IPS DF 6.9 (cell line): ENCODE measurements around the gene SORCS2.
A peak's percentile ranks its signal among the peaks of the same experiment; 100 is the strongest.

Source experiments
- DNase-seq: peaks from one replicate; pipeline ENCODE4 v3.0.0-alpha.2; 2013; ENCODE audit warnings: low read depth, low spot score
- H3K27ac ChIP-seq: one replicate; pipeline ENCODE4 v1.5.1; 2013; ENCODE audit warnings: low read length, control low read depth
- H3K27me3 ChIP-seq: 2 replicates; pipeline ENCODE4 v1.6.1; 2013; ENCODE audit warnings: mild to moderate bottlenecking, low read length; ENCODE audit not compliant: control insufficient read depth, insufficient read depth
- H3K36me3 ChIP-seq: 2 replicates; pipeline ENCODE4 v1.6.1; 2013; ENCODE audit warnings: low read length; ENCODE audit not compliant: control insufficient read depth, insufficient read depth
- H3K4me1 ChIP-seq: 2 replicates; pipeline ENCODE4 v1.6.1; 2013; ENCODE audit warnings: low read length; ENCODE audit not compliant: control insufficient read depth, insufficient read depth
- H3K4me3 ChIP-seq: 2 replicates; pipeline ENCODE4 v1.5.1; 2013; ENCODE audit warnings: mild to moderate bottlenecking, low read length
- H3K9me3 ChIP-seq: 2 replicates; pipeline ENCODE4 v1.6.1; 2013; ENCODE audit warnings: low read length, inconsistent platforms; ENCODE audit not compliant: control insufficient read depth, insufficient read depth
- WGBS: extraction: QIAGEN DNeasy Blood & Tissue Kit; methylation state at CpG from one replicate; pipeline ENCODE4 v1.1.7; 2013; ENCODE audit warnings: mixed read lengths, missing lambda C conversion rate; ENCODE audit not compliant: insufficient read length, insufficient coverage; 5-methylcytosine and 5-hydroxymethylcytosine counted together

SORCS2 gene

GRCh38 chr4:7767966-7768365, 575.6 kb downstream of the SORCS2 start:
- Histone ChIP-seq H3K36me3 (0 out of 2 replicates have a peak, but pooled peaks cover 2% of the 10 kb centered on the region), H3K27me3 (no peaks in the 10 kb centered on the region), H3K27ac (no peak overlapping the region), H3K4me3 (no peak overlapping the region), H3K9me3 (no peaks in the 10 kb centered on the region), H3K4me1 (no peaks in the 10 kb centered on the region)
- no peak for DNase-seq
- WGBS: no CpG with 5 or more reads among the region's 13 CpGs

- Histone ChIP-seq H3K4me3 (no peak overlapping the region), H3K27me3 (no peaks in the 10 kb centered on the region), H3K27ac (no peak overlapping the region), H3K4me1 (no peaks in the 10 kb centered on the region), H3K9me3 (no peaks in the 10 kb centered on the region), H3K36me3 (0 out of 2 replicates have a peak, but pooled peaks cover 4% of the 10 kb centered on the region)
- no peak for DNase-seq
- WGBS: no CpG with 5 or more reads among the region's 16 CpGs
Observed at GRCh38 chr4:7768736-7769135, 576.4 kb downstream of the SORCS2 start.

- no peaks in the 10 kb centered on the region for H3K9me3 ChIP-seq
- no peaks in the 10 kb centered on the region for H3K4me1 ChIP-seq
- H3K4me3 ChIP-seq: no peak overlapping the region
- WGBS: no CpG with 5 or more reads among the region's 20 CpGs
- DNase-seq: no peak
- H3K36me3 ChIP-seq: 0 out of 2 replicates have a peak, but pooled peaks cover 7% of the 10 kb centered on the region
- H3K27me3 ChIP-seq: no peaks in the 10 kb centered on the region
- H3K27ac ChIP-seq: no peak overlapping the region
Observed at GRCh38 chr4:7769396-7770223, 577.3 kb downstream of the SORCS2 start.

GRCh38 chr4:7770224-7771050, 578.1 kb downstream of the SORCS2 start:
- Histone ChIP-seq H3K27ac (no peak overlapping the region), H3K4me1 (no peaks in the 10 kb centered on the region), H3K36me3 (0 out of 2 replicates have a peak, but pooled peaks cover 7% of the 10 kb centered on the region), H3K27me3 (no peaks in the 10 kb centered on the region), H3K9me3 (no peaks in the 10 kb centered on the region), H3K4me3 (no peak overlapping the region)
- peak; percentile 9 for DNase-seq
- no CpG with 5 or more reads among the region's 13 CpGs for WGBS

DNA sequence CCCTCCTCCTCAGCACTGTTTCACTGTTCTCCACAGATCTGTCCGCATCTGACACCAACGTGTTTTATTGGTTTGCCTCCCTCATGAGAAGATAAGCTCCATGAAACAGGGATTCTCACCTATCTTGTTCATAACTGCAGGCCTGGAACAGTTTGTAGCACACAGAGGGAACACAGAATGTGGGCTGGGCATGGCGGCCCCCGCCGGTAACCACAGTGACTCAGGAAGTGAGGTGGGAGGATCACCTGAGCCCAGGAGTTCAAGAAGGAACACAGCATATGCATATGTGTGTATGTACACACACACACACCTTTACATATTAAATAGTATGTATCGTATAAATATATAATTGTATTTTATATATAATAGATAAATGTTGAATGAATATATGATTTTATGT, 578.7 kb downstream of the SORCS2 start:
- Histone ChIP-seq H3K9me3 (no peaks in the 10 kb centered on the region), H3K27me3 (no peaks in the 10 kb centered on the region), H3K27ac (no peak overlapping the region), H3K4me3 (no peak overlapping the region), H3K36me3 (0 out of 2 replicates have a peak, but pooled peaks cover 7% of the 10 kb centered on the region), H3K4me1 (no peaks in the 10 kb centered on the region)
- DNase-seq: no peak
- 80% methylated on average over 1 of the region's 6 CpGs for WGBS

- H3K9me3 ChIP-seq: no peaks in the 10 kb centered on the region
- no peak overlapping the region for H3K27ac ChIP-seq
- no peaks in the 10 kb centered on the region for H3K4me1 ChIP-seq
- no peak for DNase-seq
- H3K4me3 ChIP-seq: no peak overlapping the region
- no peaks in the 10 kb centered on the region for H3K27me3 ChIP-seq
- no CpG with 5 or more reads among the region's 26 CpGs for WGBS
- 0 out of 2 replicates have a peak, but pooled peaks cover 7% of the 10 kb centered on the region for H3K36me3 ChIP-seq
Observed at GRCh38 chr4:7771541-7772507, 579.5 kb downstream of the SORCS2 start.

DNA sequence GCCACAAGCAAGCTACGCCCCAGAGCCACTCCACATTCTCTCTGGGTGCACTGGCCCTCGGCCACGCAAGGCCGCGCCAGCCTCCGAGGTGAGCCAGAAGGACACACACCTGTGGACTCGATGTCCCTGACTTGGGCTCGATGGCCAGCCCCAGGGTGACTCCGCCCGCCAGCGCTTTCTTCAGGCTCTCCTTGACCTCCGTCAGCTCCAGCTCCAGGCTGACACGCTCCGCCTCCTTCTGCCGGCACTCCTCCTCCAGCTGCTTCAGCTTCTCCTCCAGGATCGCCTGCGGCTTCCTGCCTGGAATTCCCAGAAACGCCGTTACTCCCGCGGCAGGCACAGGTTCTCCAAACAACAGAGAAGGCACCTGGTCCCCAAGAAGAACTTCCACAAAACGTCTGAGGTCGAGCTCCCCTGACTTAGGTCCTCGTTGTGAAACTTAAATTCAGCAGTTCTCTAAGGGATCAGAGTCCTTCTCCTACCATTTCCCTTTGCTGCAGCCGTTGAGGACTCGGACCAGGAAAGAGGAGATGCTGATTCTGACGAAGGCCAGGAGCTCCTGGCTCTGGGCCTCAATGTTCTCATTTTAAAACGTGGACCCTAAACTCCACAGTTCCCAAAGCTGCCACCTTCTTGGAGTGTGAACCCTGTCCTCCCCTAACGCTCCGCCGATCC, 580.5 kb downstream of the SORCS2 start:
- Histone ChIP-seq H3K9me3 (no peaks in the 10 kb centered on the region), H3K36me3 (0 out of 2 replicates have a peak, but pooled peaks cover 7% of the 10 kb centered on the region), H3K27ac (no peak overlapping the region), H3K4me1 (no peaks in the 10 kb centered on the region), H3K27me3 (no peaks in the 10 kb centered on the region), H3K4me3 (no peak overlapping the region)
- WGBS: no CpG with 5 or more reads among the region's 31 CpGs
- no peak for DNase-seq

DNA sequence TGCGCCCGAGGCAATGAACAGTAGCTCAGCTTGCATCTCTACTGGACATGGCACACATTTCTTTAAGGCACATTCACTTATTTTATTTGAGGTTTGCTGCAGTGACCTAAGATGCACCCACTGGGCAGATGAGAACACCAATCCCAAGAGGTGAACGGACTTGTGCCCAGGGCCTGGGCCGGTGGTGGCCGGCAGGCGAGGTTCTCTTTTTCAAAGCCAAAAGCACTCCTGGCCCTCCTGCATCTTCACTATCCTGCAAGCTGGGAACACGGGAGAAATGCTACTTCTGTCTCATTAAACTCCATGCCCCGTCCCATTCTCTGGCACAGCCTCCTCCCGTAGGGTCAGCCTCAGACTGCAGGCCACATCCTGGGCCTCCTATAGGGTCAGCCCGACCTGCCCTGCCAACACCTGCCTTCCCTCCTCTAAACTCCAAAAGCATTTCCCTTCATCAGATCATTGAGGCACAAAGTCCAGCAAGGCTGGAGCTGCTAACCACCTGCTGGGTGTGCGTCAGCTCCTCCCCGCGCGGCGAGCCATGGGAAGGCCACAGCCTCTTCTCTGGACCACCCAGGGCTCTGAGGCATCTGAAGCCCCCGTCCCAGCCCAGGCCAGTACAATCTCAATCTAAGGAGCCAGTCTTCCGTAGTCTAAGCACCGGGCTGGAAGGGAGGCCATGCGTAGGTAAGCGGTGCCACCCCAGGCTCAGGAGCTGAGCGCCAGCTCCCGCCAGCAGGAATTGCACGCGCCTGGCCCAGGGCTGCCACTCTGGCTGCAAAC, 581.3 kb downstream of the SORCS2 start:
- no CpG with 5 or more reads among the region's 24 CpGs for WGBS
- Histone ChIP-seq H3K9me3 (no peaks in the 10 kb centered on the region), H3K36me3 (peaks cover 11% of the 10 kb centered on the region; the same call in 1 of the 2 replicates), H3K27ac (no peak overlapping the region), H3K4me3 (no peak overlapping the region), H3K27me3 (no peaks in the 10 kb centered on the region), H3K4me1 (no peaks in the 10 kb centered on the region)
- DNase-seq: no peak
